HG03108 (cell line): ENCODE measurements around the gene CCM2L.

Source experiments
- ATAC-seq: cut with Tn5 transposase; IDR thresholded peaks from one replicate; pipeline ENCODE4 v1.9.1; 2021; ENCODE audit warnings: moderate library complexity; ENCODE audit not compliant: unreplicated experiment

Gene CCM2L

DNA sequence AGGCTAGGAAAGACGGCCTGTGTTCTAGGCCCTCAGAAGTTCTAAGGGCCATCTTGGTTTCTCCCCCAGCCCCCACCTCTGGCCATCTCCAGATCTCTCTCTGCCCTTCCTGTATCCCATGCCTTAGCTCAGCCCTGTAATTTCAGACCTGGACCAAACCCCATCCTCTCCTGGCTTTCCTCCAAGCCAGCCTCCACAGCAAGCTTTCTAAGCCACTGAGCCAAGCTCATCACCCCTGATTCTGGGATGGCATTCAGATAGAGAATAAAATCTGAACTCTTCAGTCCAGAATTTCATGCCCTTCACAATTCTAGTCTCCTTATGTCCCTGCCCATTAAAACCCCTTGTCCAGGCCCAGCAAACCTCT is 18.9 kb upstream of the CCM2L start:
- ATAC-seq, result no peak

DNA sequence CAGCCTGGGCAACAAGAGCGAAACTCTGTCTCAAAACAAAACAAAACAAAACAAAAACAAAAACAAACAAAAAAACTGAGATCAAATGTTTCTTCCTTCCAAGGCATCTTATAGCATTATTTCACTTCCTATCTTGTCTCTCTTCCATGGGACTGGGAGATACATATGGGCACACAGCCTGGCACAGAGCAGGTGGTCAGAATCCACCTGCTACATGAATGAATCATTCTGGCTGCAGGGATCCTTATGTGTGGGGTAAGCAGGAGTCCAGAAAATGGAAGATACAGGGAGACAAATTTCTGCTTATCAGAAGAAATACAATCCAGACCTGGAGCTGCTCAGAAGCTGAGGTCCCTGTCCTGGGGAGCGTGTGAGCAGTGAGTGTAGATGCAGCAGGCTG is 18.2 kb upstream of the CCM2L start:
- no peak for ATAC-seq

DNA sequence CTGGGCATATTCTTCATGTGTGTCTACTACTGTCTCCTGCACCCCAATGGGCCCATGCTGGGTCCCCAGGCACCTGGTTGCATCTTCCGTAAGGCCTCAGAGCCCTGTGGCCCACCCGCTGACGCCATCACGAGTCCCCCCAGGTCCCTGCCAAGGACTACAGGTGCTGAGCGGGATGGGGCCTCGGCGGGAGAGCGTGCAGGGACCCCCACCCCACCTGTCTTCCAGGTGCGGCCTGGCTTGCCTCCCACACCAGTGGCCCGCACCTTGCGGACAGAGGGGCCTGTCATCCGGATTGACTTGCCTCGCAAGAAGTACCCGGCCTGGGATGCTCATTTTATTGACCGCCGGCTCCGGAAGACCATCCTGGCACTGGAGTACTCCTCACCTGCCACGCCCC is 13.2 kb upstream of the CCM2L start:
- no peak for ATAC-seq

DNA sequence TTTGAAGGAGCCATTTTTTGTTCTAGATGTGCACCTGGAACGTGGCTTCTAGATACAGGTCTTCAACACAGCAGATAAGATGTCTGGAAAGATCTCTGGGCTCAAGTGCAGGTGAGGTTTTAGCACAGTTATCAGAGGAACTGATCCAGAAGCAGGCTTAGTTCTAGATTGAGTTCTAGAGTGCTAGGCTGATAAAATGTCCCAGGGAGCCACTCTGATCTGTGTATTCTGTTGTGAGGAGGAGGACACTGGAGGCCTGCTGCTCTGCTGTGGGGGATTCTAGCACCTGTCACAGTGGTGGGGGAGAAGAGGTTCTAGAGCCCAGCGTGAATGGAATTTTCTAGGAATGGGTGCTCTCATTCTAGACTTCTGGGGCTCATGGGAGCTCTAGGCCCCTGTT is 12.0 kb upstream of the CCM2L start:
- ATAC-seq, result no peak

DNA sequence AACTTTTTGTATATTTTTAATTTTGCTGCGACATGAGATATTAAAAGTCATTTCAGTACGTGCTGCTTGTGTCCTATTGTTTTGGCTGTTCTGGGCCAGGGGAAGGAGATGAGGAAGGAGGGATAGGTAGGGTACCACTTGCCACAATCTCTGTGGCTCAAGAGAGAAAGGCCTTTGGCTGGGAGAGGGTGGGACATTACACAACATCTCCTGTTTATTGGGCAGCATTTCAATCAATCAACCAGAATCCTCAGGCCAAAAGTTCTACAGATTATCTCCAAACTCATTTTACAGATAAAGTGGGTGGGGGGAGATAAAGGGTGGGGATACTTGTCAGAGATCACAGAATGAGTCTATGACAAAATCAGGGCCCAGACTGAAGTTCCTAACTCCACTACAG is 6.9 kb upstream of the CCM2L start:
- no peak for ATAC-seq

DNA sequence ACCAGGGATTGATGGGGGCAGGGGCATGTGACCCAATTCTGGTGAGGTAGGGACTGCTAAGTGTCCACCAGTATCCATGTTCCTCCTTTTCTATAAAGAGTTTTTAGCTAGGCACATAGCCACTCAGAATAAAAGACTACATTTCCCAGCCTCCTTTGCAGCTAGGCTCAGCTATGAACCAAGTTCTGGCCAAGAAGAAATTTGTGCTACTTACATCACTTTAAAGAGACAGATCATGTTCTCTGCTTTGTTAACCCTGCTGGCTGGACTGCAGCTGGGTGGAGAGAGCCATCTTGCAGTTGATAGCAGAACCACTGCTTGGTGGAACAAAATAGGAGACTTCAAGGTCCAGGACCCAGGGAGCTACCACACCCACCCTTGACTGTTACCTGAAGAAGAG is 5.3 kb upstream of the CCM2L start:
- no peak for ATAC-seq

DNA sequence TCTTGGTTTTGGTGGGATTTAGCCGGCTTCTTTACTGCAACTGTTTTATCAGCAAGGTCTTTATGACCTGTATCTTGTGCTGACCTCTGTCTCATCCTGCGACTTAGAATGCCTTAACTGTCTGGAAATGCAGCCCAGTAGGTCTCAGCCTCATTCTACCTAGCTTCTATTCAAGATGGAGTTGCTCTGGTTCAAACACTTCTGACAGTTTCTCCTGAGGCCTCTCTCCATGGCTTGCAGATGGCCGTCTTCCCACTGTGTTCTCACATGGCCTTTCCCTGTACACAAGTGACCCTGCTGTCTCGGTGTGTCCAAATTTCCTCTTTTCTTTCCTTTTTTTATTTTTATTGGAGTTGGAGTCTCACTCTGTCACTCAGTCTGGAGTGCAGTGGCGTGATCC is 4.2 kb upstream of the CCM2L start:
- no peak for ATAC-seq

DNA sequence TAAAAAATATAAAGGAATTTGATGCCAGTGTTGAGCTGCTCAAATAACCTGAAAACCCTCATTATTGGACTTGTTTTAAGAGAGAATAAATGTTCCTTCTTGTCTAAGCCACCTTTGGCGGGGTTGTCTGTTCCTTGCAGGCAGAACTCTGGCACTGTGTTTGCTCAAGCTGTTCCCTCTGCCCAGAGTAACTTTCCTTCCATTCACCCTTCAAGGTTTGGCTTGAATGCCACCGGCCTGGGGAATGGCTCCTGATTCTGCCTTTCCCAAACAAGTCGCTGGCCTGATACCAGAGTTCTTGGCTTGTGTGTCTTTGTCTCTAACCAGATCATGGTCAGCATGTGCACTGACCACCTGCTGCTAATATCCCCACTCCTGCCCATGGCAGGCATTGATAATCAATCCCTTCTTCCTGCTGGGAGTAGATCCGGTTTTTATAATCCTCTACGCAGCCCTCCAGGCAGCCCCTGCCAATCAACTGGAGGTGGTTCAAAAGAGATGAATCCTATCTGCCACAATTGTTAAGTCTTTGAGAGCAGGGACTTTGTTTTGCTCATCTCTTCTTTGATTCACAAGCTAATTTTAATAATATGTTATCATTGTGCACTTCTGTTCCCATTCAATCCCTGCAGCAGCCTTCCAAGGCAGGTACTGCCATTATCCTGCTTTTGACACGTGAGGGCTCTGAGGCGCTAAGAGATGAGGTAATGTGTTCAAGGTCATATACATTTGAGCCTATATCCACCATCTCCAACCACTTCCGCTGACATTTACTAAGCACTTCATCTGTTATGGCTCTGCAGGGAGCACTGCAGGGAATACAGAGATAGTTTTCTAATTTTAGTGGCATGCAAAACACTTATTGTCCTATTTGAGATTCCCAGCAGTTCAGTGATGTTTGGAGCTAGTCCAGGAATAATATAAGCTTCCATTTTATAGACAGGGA is 3.1 kb upstream of the CCM2L start:
- no peak for ATAC-seq

DNA sequence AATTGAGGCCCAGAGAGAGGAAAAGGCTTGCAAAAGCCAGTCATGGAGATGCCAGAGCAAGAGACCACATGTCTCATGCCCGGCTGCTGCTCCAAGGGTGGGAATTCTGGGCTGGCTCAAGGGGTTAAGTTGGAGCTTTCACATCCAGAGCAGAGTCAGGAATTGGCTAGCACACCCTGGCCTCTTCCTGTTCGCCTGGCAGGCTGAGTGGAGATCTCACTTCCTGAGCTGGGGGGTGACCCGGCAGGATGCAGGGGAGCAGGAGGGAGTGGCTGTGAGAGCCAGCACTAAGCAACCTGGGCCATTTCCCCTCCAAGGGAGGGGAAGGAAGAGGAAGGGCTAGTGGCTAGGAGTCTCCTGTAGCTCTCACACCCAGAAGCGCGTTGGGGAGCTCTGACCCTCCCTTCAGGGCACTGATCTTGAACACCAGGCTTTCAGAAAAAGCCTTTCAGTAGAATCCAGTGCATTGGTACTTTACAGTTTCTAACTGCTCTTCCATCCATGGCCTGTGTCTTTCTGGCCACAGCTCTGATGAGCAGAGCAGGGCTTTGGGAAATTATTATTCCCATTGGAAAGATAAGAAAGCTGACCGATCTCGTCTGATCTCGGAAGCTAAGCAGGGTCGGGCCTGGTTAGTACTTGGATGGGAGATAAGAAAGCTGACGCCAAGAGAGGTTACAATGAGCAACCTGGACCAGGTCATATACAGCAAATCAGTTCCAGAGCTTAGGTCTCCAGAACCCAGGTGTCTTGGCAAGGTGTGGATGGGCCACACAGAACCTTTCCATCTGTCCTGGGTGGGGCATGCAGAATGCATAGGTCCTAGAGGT is 2.2 kb upstream of the CCM2L start:
- no peak for ATAC-seq

DNA sequence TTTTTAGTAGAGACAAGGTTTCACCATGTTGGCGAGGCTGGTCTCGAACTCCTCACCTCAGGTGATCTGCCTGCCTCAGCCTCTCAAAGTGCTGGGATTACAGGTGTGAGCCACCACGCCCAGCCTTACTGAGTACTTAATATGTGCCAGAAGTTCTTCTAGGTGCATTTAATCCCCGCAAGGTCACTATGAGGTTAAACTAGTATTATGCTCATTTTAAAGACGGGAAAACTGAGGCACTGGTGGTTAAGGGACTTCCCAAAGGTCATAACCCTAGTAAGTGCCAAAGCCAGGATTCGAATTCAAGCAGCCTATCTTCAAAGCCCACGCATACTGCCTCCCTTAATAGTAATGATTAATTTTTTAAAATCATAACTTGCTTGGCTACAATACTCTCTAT is 674 bp upstream of the CCM2L start:
- no peak for ATAC-seq

DNA sequence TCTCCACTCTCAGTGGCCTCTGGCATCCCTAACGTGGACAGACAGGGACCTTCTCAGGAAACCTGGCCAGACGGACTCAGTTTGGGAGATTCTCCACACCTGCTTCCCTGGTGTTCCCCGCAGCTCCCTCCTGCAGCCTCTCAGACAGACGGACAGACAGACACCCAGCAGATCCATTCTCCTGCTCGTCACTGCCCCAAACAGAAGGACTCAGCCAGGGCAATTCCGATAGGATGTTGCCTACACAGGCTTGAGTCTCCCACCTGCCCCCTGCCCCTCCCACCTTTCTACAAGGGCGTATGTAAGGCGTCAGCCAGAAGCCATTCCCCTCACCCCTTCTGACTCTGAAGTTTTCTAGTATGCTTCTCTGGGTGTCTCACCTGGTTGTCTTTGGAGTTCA is 428 bp downstream of the CCM2L start:
- ATAC-seq, result no peak

DNA sequence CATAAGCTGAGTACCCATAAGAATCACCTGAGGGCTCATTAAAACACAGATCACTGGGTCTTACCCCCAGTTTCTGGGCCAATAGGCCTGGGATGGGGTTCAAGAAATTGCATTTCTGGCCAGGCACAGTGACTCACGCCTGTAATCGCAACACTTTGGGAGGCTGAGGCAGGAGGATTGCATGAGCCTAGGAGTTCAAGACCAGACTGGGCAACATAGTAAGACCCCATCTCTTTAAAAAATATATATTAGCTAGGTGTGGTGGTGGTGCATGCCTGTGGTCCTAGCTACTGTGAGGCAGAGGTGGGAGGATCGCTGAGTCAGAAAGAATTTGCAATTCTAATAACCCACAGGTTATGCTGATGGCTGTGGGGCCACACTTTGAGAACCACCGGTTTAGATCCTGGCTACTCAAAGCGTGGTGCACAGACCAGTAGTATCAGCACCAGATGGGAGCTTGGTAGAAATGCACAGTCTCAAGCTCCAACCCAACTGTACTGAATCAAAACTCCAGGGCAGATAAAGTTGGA is 2.0 kb downstream of the CCM2L start:
- ATAC-seq, result no peak

DNA sequence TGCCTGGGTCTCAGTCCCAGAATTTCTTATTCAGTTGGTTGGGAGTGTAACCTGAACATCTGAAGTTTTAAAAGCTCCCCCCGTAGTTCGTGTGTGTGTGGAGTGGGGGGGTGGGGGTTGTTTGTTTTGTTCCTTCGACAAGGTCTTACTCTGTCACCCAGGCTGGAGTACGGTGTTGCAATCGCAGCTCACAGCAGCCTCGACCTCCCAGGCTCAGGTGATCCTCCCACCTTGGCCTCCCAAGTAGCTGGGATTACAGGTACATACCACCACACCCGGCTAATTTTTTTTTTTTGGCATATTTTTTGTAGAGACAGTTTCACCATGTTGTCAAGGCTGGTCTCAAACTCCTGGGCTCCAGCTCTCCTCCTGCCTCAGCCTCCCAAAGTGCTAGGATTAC is 3.1 kb downstream of the CCM2L start:
- ATAC-seq, result no peak

DNA sequence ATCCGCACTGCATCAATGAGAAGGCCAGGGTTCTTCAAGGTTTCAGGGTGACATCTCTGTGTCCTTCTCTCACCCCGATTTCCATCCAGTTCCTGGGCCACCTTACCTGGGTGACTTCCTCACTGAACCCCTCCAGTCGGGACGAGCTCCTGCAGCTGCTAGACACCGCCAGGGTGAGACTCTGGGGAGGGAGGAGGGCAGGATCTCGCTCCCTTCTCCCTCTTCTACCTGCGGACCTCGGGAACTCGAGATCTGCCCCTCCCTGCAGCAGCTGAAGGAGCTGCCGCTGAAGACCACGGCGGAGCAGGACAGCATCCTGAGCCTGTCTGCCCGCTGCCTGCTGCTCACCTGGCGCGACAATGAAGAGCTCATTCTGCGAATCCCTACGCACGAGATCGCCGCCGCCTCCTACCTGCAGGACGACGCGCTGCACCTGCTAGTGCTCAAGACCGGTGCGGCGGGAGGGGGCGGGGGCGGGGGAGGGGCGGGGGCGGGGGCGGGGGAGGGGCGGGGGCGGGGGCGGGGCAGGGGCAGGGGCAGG is 7.5 kb downstream of the CCM2L start:
- no peak for ATAC-seq

DNA sequence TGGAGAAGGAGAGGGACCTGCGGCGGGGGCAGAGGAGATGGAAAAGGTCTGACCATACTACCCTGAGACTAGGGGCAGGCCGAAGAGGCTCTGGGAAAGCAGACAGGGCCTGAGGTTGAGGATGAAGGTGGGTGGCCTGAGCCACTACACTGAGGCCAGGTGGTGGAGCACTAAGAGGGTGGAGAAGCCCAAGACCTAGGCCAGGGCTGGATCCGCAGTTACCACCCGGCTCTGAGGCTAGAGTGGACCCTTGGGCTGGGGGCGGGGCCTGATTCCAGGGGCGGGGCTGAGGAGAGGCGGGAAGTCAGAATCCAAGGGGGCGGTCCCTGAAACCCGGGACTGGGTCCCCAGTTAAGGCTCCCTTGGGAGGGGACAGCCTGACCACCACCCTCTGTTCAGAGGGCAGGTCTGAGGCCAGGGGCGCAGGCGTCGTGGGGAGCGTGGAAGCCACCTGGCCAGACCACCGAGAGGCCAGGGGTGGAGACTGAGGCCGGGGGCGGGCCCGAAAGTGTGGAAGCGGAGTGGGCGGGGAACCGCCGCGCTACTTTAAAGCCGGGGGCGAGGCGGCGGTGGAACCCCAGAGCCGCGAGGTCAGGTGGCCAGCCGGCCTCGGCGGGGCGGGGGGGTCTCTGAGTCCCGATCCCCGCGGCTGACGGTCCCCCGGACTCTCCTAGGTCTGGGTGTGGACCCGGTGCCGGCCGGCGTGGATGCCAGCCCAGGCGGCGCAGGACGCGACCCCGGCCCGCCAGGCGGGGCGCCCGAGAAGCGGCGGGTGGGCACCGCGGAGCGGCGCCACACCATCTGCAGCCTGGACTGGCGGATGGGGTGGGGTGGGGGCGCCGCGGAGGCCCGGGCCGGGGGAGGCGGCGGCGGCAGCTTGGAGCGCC is 8.3 kb downstream of the CCM2L start:
- ATAC-seq, result no peak

DNA sequence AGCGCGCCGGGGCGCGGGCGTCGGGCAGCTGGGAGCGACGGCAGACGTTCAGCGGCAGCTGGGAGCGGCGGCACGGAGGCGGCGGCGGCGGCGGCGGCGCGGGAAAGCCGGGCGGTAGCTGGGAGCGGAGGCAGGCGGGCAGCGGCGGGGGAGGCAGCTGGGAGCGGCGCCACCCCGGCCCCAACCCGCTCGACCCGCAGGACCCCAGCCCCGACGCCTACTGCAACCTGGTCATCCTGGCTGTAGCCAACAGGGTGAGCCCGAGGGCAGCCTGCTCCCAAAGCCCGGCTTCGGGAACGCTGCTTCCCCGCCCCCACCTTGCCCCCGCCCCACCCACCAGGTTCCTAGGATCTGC is 8.9 kb downstream of the CCM2L start:
- ATAC-seq, result no peak

DNA sequence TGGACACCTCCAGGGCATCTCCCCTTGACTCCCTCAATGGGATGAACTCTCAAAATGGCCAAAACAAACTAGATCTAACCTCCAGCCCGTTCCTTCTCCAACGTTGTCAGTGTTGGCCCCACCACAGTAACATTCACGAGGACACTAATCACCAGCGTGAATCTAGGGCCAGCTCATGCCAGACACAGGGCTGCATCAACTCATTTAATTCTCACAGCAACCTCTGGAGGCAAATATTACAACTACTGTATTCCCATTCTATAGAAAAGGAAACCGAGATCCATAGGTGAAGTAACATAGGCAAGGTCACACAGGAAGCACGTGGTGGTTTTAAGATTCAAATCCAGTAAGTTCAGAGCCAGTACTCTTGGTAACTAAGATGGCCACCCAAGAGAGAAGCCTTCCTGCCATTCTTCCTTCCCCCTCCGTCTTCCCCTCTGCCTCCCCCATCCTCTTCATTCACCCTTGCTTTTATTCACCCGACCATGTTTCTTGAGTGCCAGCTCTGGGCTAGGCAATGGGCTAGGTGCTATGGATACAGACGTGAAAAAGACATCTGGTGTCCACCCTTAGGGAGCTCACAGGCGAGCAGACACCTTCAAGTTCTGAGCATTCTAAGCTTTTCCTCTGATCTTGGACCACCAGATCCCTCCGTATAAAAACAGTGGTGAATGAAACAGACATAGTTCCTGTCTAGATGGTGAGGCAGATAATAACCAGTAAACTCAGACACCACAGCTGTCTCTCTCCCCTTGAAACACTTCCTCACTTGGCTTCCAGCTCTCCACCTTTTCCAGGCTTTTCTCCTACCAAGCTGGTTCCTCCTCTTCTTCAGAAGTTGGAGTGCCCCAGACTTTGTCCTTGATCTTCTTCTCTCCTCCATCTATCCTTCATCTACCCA is 9.6 kb downstream of the CCM2L start:
- no peak for ATAC-seq

DNA sequence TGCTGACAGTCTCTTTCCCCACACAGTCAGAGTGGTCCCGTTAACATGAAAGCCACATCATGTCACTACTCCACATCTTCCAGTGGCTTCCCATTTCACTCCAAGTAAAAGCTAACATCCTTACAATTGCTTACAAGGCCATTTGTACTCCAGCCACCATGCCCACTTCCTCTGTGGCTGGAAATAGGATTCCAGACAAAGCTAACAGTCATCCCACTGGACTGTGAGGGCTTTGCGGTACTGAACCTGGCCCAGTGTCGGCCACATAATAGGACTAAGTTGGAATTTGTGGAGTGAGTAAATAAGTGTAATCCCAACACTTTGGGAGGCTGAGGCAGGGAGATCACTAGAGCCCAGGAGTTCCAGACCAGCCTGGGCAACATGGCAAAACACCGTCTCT is 10.9 kb downstream of the CCM2L start:
- no peak for ATAC-seq

DNA sequence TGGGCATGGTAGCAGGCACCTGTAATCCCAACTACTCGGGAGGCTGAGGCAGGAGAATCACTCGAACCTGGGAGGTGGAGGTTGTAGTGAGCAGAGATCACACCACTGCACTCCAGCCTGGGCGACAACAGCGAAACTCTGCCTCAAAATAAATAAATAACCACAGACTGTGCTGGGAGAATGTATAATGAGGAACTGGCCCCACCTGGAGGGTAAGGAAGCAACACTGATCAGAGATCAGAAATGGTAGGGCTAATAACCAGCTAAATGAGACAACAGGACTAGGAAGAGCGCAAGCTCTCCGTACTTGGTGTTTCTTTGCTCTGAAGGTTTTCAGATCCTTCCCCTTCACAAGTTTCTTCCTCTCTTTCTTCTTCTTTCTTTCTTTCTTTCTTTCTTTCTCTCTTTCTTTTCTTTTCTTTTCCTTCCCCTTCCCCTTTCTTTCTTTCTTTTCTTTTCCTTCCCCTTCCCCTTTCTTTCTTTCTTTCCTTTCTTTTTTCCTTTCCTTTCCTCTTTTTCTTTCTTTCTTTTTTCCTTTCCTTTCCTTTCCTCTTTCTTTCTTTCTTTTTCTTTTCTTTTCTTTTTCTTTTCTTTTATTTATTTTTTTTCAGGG is 14.6 kb downstream of the CCM2L start:
- ATAC-seq, result no peak
